LNCAP (cell line): ENCODE measurements around the gene L3MBTL4.

Experiments
- CTCF ChIP-seq: fragments of 450-650 bp; IDR thresholded peaks from 2 replicates; pipeline ENCODE4 v1.5.1; 2017; ENCODE audit warnings: mild to moderate bottlenecking

Gene L3MBTL4

GRCh38 chr18:6352275-6352674 lies 62.4 kb downstream of the L3MBTL4 start:
- TF ChIP-seq CTCF, result no peak

GRCh38 chr18:6342990-6343389 lies 71.7 kb downstream of the L3MBTL4 start:
- no peak for TF ChIP-seq CTCF

GRCh38 chr18:6341709-6342108 lies 73.0 kb downstream of the L3MBTL4 start:
- TF ChIP-seq CTCF, result no peak

GRCh38 chr18:6341303-6341702 lies 73.4 kb downstream of the L3MBTL4 start:
- no peak for TF ChIP-seq CTCF

- TF ChIP-seq CTCF, result no peak
These were observed 74.6 kb downstream of the L3MBTL4 start for GRCh38 chr18:6340121-6340520.

- TF ChIP-seq CTCF, result no peak
These were observed 78.5 kb downstream of the L3MBTL4 start for GRCh38 chr18:6336239-6336638.

- TF ChIP-seq CTCF, result no peak
These were observed 80.7 kb downstream of the L3MBTL4 start for GRCh38 chr18:6333981-6334380.

GRCh38 chr18:6331872-6332271 lies 82.8 kb downstream of the L3MBTL4 start:
- TF ChIP-seq CTCF, result no peak
